ENCODE measurements around the gene RPS28. TPM values are rescaled to one million over a fixed set of nuclear protein-coding genes. Genes with fewer than 3 reads are reported as not detected.

The RPS28 gene
- total RNA-seq, 1 donor, result 174 TPM

DNA sequence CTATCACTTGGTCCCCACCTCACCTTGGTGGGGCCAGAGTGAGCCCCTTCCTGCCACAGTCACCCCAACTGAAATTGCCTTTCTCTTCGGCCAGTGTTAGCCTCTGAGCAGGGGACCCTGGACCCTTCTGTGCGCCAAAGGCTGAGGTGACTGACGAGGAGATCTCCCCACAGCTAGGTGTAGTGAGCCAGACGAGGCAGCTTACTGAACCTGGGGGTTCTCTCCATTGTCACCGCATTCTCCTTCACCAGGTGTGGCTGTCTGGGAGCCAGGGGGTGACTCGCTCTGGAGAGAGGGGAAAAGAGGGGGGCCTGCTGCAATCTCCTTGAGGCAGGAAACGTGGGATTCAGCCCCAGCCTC lies 1.3 kb downstream of the RPS28 start:
- DNase-seq (ENCODE audit: low read depth), result no peak
- no peak for TF ChIP-seq CTCF (IDR thresholded peaks at IDR 0.05; ENCODE audit: insufficient read depth, low read length)
- peak overlapping the region; percentile 99 for H3K4me3 ChIP-seq (ENCODE audit: low read depth, low read length)

- TF ChIP-seq CTCF (IDR thresholded peaks at IDR 0.05; ENCODE audit: insufficient read depth, low read length), result no peak
- no peak overlapping the region for H3K4me3 ChIP-seq (ENCODE audit: low read depth, low read length)
- DNase-seq (ENCODE audit: low read depth), result no peak
These were observed 2.5 kb downstream of the RPS28 start for GRCh38 chr19:8323781-8324185.

- no peak for TF ChIP-seq CTCF (IDR thresholded peaks at IDR 0.05; ENCODE audit: insufficient read depth, low read length)
- no peak for DNase-seq (ENCODE audit: low read depth)
- H3K4me3 ChIP-seq (ENCODE audit: low read depth, low read length), result no peak overlapping the region
These were observed 3.1 kb downstream of the RPS28 start for GRCh38 chr19:8324186-8325050.

GRCh38 chr19:8325454-8325853 lies 4.2 kb downstream of the RPS28 start:
- no peak for TF ChIP-seq CTCF (IDR thresholded peaks at IDR 0.05; ENCODE audit: insufficient read depth, low read length)
- no peak overlapping the region for H3K4me3 ChIP-seq (ENCODE audit: low read depth, low read length)
- DNase-seq (ENCODE audit: low read depth), result no peak

DNA sequence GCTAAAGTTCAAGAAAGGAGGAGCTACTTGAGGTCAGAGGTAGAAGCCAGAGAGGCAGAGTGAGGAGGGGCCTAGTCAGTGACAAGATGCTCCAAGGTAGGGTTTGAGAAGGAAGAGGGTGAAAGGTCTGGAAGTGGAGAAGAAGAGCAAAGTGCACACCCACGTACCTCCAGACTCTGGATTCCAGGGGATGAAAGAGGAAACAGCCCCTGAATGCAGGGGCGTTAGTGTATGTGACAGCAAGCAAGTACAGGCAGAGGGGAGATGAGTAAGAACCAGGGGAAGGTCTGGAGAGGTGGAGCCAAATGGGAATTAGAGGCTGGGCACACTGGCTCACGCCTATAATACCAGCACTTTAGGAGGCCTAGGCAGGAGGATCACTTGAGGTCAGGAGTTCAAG lies 8.7 kb downstream of the RPS28 start:
- H3K4me3 ChIP-seq (ENCODE audit: low read depth, low read length), result no peak overlapping the region
- DNase-seq (ENCODE audit: low read depth), result no peak
- no peak for TF ChIP-seq CTCF (IDR thresholded peaks at IDR 0.05; ENCODE audit: insufficient read depth, low read length)

- no peak overlapping the region for H3K4me3 ChIP-seq (ENCODE audit: low read depth, low read length)
- DNase-seq (ENCODE audit: low read depth), result no peak
- TF ChIP-seq CTCF (IDR thresholded peaks at IDR 0.05; ENCODE audit: insufficient read depth, low read length), result no peak
These were observed 10.1 kb downstream of the RPS28 start for GRCh38 chr19:8331263-8331845.

Data from fibroblast of the aortic adventitia (primary cell).